SK-N-SH treated with all-trans-retinoic acid at 6 μM for 48 hours (cell line): ENCODE results near the gene HCLS1.

Experiments used
- ATAC-seq: fragments of 200-7000 bp; cut with Tn5 transposase; 3 replicates; pipeline ENCODE4 v1.9.1; 2020; ENCODE audit warnings: mild to moderate bottlenecking, moderate library complexity
- ARNTL ChIP-seq: fragments of 450-650 bp; formaldehyde crosslinking; IDR thresholded peaks from 2 replicates; pipeline ENCODE4 v1.5.0; 2020; ENCODE audit warnings: low read depth, mild to moderate bottlenecking, moderate library complexity, borderline replicate concordance
- BACH2 ChIP-seq: fragments of 250-450 bp; sonication (Bioruptor Pico); IDR thresholded peaks from 2 replicates; pipeline ENCODE4 v1.9.0; 2021; ENCODE audit warnings: mild to moderate bottlenecking, borderline replicate concordance
- CREB5 ChIP-seq: fragments of 250-450 bp; sonication (Bioruptor Pico); IDR thresholded peaks from 2 replicates; pipeline ENCODE4 v1.5.1; 2020; ENCODE audit warnings: low read depth, mild to moderate bottlenecking, moderate library complexity
- CSDC2 ChIP-seq: fragments of 250-450 bp; sonication (Bioruptor Pico); IDR thresholded peaks from 2 replicates; pipeline ENCODE4 v1.5.0; 2020; ENCODE audit warnings: mild to moderate bottlenecking, moderate library complexity
- ESRRG ChIP-seq: fragments of 250-450 bp; sonication (Bioruptor Pico); IDR thresholded peaks from 2 replicates; pipeline ENCODE4 v1.6.1; 2021; ENCODE audit warnings: mild to moderate bottlenecking
- ISL1 ChIP-seq: fragments of 250-450 bp; sonication (Bioruptor Pico); IDR thresholded peaks from 2 replicates; pipeline ENCODE4 v2.1.2; 2022; ENCODE audit warnings: mild to moderate bottlenecking, moderate library complexity
- OSR1 ChIP-seq: fragments of 250-450 bp; sonication (Bioruptor Pico); IDR thresholded peaks from 2 replicates; pipeline ENCODE4 v1.8.0; 2022; ENCODE audit warnings: moderate library complexity, mild to moderate bottlenecking, inconsistent platforms
- PPARA ChIP-seq: fragments of 250-450 bp; sonication (Bioruptor Pico); IDR thresholded peaks from 2 replicates; pipeline ENCODE4 v1.5.0; 2020; ENCODE audit warnings: mild to moderate bottlenecking, borderline replicate concordance
- RARB ChIP-seq: fragments of 250-450 bp; sonication (Bioruptor Pico); IDR thresholded peaks from 2 replicates; pipeline ENCODE4 v1.8.0; 2021; ENCODE audit warnings: mild to moderate bottlenecking, moderate library complexity
- SNAI2 ChIP-seq: fragments of 250-450 bp; sonication (Bioruptor Pico); IDR thresholded peaks from 2 replicates; pipeline ENCODE4 v1.5.0; 2020; ENCODE audit warnings: mild to moderate bottlenecking, moderate library complexity
- TCF4 ChIP-seq: fragments of 250-450 bp; sonication (Bioruptor Pico); IDR thresholded peaks from 2 replicates; pipeline ENCODE4 v1.8.0; 2021; ENCODE audit warnings: mild to moderate bottlenecking, moderate library complexity, borderline replicate concordance
- TOX ChIP-seq: fragments of 250-450 bp; sonication (Bioruptor Pico); IDR thresholded peaks from 2 replicates; pipeline ENCODE4 v1.8.0; 2021; ENCODE audit warnings: mild to moderate bottlenecking, moderate library complexity, borderline replicate concordance
- ZC3H10 ChIP-seq: fragments of 250-450 bp; sonication (Bioruptor Pico); IDR thresholded peaks from 2 replicates; pipeline ENCODE4 v1.5.1; 2021; ENCODE audit warnings: mild to moderate bottlenecking, moderate library complexity
- ZFP3 ChIP-seq: fragments of 250-450 bp; sonication (Bioruptor Pico); IDR thresholded peaks from 2 replicates; pipeline ENCODE4 v1.5.0; 2020; ENCODE audit warnings: mild to moderate bottlenecking, moderate library complexity
- ZFP30 ChIP-seq: fragments of 450-650 bp; formaldehyde crosslinking; IDR thresholded peaks from 2 replicates; pipeline ENCODE4 v1.5.0; 2022; ENCODE audit warnings: mild to moderate bottlenecking, moderate library complexity
- ZNF70 ChIP-seq: fragments of 450-650 bp; formaldehyde crosslinking; IDR thresholded peaks from 2 replicates; pipeline ENCODE4 v1.5.0; 2020; ENCODE audit warnings: mild to moderate bottlenecking, moderate library complexity
- ZNF8 ChIP-seq: fragments of 450-650 bp; formaldehyde crosslinking; IDR thresholded peaks from 2 replicates; pipeline ENCODE4 v1.5.0; 2020; ENCODE audit warnings: mild to moderate bottlenecking, moderate library complexity
- TF ChIP-seq, protein P1 (sequence below): fragments of 250-450 bp; sonication (Bioruptor Pico); IDR thresholded peaks from 2 replicates; pipeline ENCODE4 v1.8.0; 2020; ENCODE audit warnings: mild to moderate bottlenecking, moderate library complexity, borderline replicate concordance
- TF ChIP-seq, protein P2 (sequence below): fragments of 250-450 bp; sonication (Bioruptor Pico); IDR thresholded peaks from 2 replicates; pipeline ENCODE4 v1.5.1; 2021; ENCODE audit warnings: mild to moderate bottlenecking, moderate library complexity
- TF ChIP-seq, protein P3 (sequence below): fragments of 250-450 bp; sonication (Bioruptor Pico); IDR thresholded peaks from 2 replicates; pipeline ENCODE4 v1.5.0; 2020; ENCODE audit warnings: mild to moderate bottlenecking, moderate library complexity
- TF ChIP-seq, protein P4 (sequence below): fragments of 250-450 bp; sonication (Bioruptor Pico); IDR thresholded peaks from 2 replicates; pipeline ENCODE4 v1.8.0; 2021; ENCODE audit warnings: low read depth, mild to moderate bottlenecking, moderate library complexity, borderline replicate concordance

Gene HCLS1

GRCh38 chr3:121641127-121641526, 19.6 kb downstream of the HCLS1 start:
- TF ChIP-seq ZNF8 (CRISPR knock-in tag): no peak
- TF ChIP-seq ISL1: no peak
- TF ChIP-seq ARNTL (CRISPR knock-in tag): no peak
- no peak for TF ChIP-seq RARB (CRISPR knock-in tag)
- no peak for TF ChIP-seq CSDC2 (CRISPR knock-in tag)
- TF ChIP-seq, protein P1, sequence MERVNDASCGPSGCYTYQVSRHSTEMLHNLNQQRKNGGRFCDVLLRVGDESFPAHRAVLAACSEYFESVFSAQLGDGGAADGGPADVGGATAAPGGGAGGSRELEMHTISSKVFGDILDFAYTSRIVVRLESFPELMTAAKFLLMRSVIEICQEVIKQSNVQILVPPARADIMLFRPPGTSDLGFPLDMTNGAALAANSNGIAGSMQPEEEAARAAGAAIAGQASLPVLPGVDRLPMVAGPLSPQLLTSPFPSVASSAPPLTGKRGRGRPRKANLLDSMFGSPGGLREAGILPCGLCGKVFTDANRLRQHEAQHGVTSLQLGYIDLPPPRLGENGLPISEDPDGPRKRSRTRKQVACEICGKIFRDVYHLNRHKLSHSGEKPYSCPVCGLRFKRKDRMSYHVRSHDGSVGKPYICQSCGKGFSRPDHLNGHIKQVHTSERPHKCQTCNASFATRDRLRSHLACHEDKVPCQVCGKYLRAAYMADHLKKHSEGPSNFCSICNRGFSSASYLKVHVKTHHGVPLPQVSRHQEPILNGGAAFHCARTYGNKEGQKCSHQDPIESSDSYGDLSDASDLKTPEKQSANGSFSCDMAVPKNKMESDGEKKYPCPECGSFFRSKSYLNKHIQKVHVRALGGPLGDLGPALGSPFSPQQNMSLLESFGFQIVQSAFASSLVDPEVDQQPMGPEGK (CRISPR knock-in tag): no peak
- TF ChIP-seq, protein P2, sequence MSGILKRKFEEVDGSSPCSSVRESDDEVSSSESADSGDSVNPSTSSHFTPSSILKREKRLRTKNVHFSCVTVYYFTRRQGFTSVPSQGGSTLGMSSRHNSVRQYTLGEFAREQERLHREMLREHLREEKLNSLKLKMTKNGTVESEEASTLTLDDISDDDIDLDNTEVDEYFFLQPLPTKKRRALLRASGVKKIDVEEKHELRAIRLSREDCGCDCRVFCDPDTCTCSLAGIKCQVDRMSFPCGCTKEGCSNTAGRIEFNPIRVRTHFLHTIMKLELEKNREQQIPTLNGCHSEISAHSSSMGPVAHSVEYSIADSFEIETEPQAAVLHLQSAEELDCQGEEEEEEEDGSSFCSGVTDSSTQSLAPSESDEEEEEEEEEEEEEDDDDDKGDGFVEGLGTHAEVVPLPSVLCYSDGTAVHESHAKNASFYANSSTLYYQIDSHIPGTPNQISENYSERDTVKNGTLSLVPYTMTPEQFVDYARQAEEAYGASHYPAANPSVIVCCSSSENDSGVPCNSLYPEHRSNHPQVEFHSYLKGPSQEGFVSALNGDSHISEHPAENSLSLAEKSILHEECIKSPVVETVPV (CRISPR knock-in tag): no peak
- no peak for TF ChIP-seq SNAI2 (CRISPR knock-in tag)
- TF ChIP-seq BACH2 (CRISPR knock-in tag): no peak
- TF ChIP-seq, all 23 proteins: peak for 0

DNA sequence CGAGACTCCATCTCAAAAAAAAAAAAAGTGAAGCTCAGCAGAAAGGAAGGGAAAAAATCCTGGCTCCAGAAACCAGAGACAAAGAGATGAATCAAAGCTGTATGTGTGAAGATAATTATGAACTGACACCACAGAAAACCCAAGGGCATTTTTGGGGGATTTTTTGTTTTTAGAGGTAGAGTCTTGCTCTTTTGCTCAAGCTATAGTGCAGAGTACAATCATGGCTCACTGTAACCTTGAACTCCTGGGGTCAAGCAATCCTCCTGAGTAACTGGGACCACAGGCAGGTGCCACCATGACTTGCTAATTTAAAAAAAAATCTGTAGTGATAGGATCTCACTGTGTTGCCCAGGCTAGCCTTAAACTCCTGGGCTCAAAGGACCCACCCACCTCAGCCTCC, 22.8 kb downstream of the HCLS1 start:
- TF ChIP-seq SNAI2 (CRISPR knock-in tag) (no peak), CSDC2 (CRISPR knock-in tag) (no peak), ZNF70 (CRISPR knock-in tag) (no peak), PPARA (CRISPR knock-in tag) (no peak)
- TF ChIP-seq, protein P2 (CRISPR knock-in tag): no peak
- ATAC-seq: no peak

More at GRCh38 chr3:121641127-121641526, 19.6 kb downstream of the HCLS1 start:
- ATAC-seq: no peak

- TF ChIP-seq, protein P3, sequence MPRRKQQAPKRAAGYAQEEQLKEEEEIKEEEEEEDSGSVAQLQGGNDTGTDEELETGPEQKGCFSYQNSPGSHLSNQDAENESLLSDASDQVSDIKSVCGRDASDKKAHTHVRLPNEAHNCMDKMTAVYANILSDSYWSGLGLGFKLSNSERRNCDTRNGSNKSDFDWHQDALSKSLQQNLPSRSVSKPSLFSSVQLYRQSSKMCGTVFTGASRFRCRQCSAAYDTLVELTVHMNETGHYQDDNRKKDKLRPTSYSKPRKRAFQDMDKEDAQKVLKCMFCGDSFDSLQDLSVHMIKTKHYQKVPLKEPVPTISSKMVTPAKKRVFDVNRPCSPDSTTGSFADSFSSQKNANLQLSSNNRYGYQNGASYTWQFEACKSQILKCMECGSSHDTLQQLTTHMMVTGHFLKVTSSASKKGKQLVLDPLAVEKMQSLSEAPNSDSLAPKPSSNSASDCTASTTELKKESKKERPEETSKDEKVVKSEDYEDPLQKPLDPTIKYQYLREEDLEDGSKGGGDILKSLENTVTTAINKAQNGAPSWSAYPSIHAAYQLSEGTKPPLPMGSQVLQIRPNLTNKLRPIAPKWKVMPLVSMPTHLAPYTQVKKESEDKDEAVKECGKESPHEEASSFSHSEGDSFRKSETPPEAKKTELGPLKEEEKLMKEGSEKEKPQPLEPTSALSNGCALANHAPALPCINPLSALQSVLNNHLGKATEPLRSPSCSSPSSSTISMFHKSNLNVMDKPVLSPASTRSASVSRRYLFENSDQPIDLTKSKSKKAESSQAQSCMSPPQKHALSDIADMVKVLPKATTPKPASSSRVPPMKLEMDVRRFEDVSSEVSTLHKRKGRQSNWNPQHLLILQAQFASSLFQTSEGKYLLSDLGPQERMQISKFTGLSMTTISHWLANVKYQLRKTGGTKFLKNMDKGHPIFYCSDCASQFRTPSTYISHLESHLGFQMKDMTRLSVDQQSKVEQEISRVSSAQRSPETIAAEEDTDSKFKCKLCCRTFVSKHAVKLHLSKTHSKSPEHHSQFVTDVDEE: no peak
- TF ChIP-seq OSR1: no peak
- no peak for TF ChIP-seq ZC3H10 (CRISPR knock-in tag)
- no peak for TF ChIP-seq ZFP30 (CRISPR knock-in tag)
- no peak for TF ChIP-seq RARB (CRISPR knock-in tag)
- TF ChIP-seq ZFP3 (CRISPR knock-in tag): no peak
- TF ChIP-seq TOX (CRISPR knock-in tag): no peak
- TF ChIP-seq, protein P4, sequence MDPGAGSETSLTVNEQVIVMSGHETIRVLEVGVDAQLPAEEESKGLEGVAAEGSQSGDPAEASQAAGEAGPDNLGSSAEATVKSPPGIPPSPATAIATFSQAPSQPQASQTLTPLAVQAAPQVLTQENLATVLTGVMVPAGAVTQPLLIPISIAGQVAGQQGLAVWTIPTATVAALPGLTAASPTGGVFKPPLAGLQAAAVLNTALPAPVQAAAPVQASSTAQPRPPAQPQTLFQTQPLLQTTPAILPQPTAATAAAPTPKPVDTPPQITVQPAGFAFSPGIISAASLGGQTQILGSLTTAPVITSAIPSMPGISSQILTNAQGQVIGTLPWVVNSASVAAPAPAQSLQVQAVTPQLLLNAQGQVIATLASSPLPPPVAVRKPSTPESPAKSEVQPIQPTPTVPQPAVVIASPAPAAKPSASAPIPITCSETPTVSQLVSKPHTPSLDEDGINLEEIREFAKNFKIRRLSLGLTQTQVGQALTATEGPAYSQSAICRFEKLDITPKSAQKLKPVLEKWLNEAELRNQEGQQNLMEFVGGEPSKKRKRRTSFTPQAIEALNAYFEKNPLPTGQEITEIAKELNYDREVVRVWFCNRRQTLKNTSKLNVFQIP (CRISPR knock-in tag): no peak
- TF ChIP-seq CREB5 (CRISPR knock-in tag): no peak
- TF ChIP-seq ISL1: no peak
- no peak for TF ChIP-seq ARNTL (CRISPR knock-in tag)
- no peak for TF ChIP-seq PPARA (CRISPR knock-in tag)
- TF ChIP-seq ZNF8 (CRISPR knock-in tag): no peak
- TF ChIP-seq TCF4: no peak
- TF ChIP-seq, protein P1 (CRISPR knock-in tag): no peak
- no peak for TF ChIP-seq ESRRG
- TF ChIP-seq BACH2 (CRISPR knock-in tag): no peak
- no peak for ATAC-seq
Observed at GRCh38 chr3:121630355-121630754, 30.3 kb downstream of the HCLS1 start.
